ENCODE data around the gene TRAM2.

DNA sequence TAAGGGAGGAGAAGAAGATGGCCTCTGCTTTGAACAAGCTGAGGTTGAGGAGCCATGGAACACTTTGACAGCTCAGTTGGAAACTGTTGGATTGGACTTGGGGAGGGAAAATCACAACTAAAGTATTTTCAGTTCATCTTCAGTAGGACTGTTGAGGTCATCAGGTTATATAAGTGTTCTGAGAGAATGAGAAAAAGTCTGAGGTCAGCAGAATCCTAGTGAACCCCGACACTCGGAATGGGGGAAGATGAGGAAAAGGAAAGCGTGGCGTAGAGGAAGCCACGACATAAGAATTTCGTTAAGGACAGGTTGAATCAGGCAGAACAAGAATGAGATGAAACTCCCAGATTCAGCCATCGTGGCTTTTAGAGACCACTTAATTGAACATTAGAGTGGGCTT lies 4.0 kb upstream of the TRAM2 start:
- TF ChIP-seq CTCF (IDR thresholded peaks at IDR 0.05) (no peak), POLR2A (IDR thresholded peaks at IDR 0.05) (no peak)

Measured in testis (tissue), 2 donors.